ENCODE results near the gene BANP.
"Not testable (repeated sequence)": the region's sequence is repeated elsewhere in the genome, so short reads cannot be mapped to it uniquely, and the experiment has no call there.

DNA sequence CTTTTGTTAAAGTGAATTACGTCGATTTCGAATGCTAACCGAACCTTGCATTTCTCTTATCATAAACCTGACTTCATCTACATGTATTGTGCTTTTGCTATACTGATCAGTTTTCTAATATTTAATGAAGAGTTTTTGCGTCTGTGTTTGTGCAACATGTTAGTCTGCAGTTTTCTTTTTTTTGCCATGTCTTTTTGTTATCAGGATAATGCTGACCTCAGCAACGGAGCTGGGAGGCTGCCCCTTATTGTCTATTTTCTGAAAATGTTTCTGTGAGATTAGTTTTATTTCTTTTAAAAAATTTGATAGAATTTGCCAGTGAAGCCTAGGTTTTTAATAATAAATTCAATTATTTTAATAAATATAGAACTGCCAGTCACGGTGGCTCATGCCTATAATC lies 40.9 kb downstream of the BANP start:
- TF ChIP-seq, protein P1, sequence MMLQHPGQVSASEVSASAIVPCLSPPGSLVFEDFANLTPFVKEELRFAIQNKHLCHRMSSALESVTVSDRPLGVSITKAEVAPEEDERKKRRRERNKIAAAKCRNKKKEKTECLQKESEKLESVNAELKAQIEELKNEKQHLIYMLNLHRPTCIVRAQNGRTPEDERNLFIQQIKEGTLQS (IDR thresholded peaks at IDR 0.05) = not testable (repeated sequence)
- not testable (repeated sequence) for TF ChIP-seq ZNF274 (IDR thresholded peaks at IDR 0.05; ENCODE audit: low read depth, low read length); POLR2A (IDR thresholded peaks at IDR 0.05; ENCODE audit: borderline replicate concordance, extremely low read depth, insufficient read depth, insufficient read length); CEBPB (IDR thresholded peaks at IDR 0.05; ENCODE audit: low read depth); SP1 (IDR thresholded peaks at IDR 0.05; ENCODE audit: low read depth); ZFX (IDR thresholded peaks at IDR 0.05)
- TF ChIP-seq, protein P2, sequence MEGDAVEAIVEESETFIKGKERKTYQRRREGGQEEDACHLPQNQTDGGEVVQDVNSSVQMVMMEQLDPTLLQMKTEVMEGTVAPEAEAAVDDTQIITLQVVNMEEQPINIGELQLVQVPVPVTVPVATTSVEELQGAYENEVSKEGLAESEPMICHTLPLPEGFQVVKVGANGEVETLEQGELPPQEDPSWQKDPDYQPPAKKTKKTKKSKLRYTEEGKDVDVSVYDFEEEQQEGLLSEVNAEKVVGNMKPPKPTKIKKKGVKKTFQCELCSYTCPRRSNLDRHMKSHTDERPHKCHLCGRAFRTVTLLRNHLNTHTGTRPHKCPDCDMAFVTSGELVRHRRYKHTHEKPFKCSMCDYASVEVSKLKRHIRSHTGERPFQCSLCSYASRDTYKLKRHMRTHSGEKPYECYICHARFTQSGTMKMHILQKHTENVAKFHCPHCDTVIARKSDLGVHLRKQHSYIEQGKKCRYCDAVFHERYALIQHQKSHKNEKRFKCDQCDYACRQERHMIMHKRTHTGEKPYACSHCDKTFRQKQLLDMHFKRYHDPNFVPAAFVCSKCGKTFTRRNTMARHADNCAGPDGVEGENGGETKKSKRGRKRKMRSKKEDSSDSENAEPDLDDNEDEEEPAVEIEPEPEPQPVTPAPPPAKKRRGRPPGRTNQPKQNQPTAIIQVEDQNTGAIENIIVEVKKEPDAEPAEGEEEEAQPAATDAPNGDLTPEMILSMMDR (IDR thresholded peaks at IDR 0.05 in 2 of 3, conservative IDR thresholded peaks at IDR 0.05 in 1 of 3; ENCODE audit: borderline replicate concordance in 1 of 3, insufficient read depth in 1 of 3, low read depth in 2 of 3, low read length in 2 of 3) = not testable (repeated sequence)

Data from HCT116 (cell line).